ENCODE measurements around the gene RERG. TPM values are rescaled to one million over a fixed set of nuclear protein-coding genes. Genes with fewer than 3 reads are reported as not detected.

RERG gene
- total and polyA plus RNA-seq, 2 of the 4 experiments (the other 2 are of a cell fraction): not detected

- no peak overlapping the region for H3K18ac ChIP-seq (ENCODE audit: low read depth, low read length)
- in situ Hi-C loops (cut with MboI; ENCODE audit: low sequenced_read_pairs) (no loop called here), intact Hi-C loops (cut with micrococcal nuclease) (loop anchor here (5.0 to 10.0 kb wide), 3 partner anchors 305 to 432 kb away; no protein-coding TSS in a partner anchor), dilution Hi-C loops (cut with HindIII; ENCODE audit: low sequenced_read_pairs, unreplicated experiment) (no loop called here)
- H3K4me2 ChIP-seq (ENCODE audit: low read depth, low read length): no peak overlapping the region
- no peaks in the 10 kb centered on the region for H3K9me1 ChIP-seq (ENCODE audit: insufficient read depth, low read length)
- no peaks in the 10 kb centered on the region; the same call in 1 of the 2 replicates for H3K27me3 ChIP-seq (ENCODE audit: control insufficient read depth, insufficient read depth, low read length)
- no peaks in the 10 kb centered on the region for H4K20me1 ChIP-seq (ENCODE audit: insufficient read depth, low read length)
- no peak overlapping the region for H3K14ac ChIP-seq (replicated peaks; ENCODE audit: low read depth, low read length)
- no peak overlapping the region for H3K9ac ChIP-seq (ENCODE audit: low read depth, low read length)
- TF ChIP-seq MAFK (IDR thresholded peaks at IDR 0.05; ENCODE audit: low read depth, low read length): no peak
- TF ChIP-seq CEBPB (IDR thresholded peaks at IDR 0.05; ENCODE audit: low read depth, low read length): no peak
- 0 out of 2 replicates have a peak, but pooled peaks have one; percentile 0 for TF ChIP-seq CTCF (conservative IDR thresholded peaks at IDR 0.05; ENCODE audit: low read depth, low read length)
- no peak overlapping the region for H2BK120ac ChIP-seq (ENCODE audit: low read depth, low read length)
- H2AFZ ChIP-seq (replicated peaks; ENCODE audit: low read length, poor library complexity): no peak overlapping the region
- H4K5ac ChIP-seq (ENCODE audit: low read depth, low read length): no peak overlapping the region
- no peaks in the 10 kb centered on the region for H3K36me3 ChIP-seq (ENCODE audit: control insufficient read depth, insufficient read depth, low read length)
- H3K56ac ChIP-seq (ENCODE audit: extremely low read depth, insufficient read depth, low read length): no peak overlapping the region
- no CpG with 5 or more reads among the region's 1 CpG for WGBS, 2 experiments (ENCODE audit: extremely low coverage in 2 of 2, insufficient read length in 1 of 2)
- no peak overlapping the region for H2BK15ac ChIP-seq (ENCODE audit: low read depth, low read length)
- no peak overlapping the region for H3K4ac ChIP-seq (ENCODE audit: low read depth, low read length)
- H4K8ac ChIP-seq (ENCODE audit: low read depth in 2 of 2, low read length in 2 of 2): no peak overlapping the region
- ChIA-PET POLR2A (ENCODE audit: unreplicated experiment) (no interaction called here), CTCF (no interaction called here)
- H2BK5ac ChIP-seq (ENCODE audit: low read depth, low read length, poor library complexity, severe bottlenecking): no peak overlapping the region
- no peak overlapping the region; the same call in 1 of the 2 replicates for H2BK20ac ChIP-seq (ENCODE audit: low read depth, low read length)
- no peak overlapping the region for H3K4me3 ChIP-seq (ENCODE audit: insufficient read depth, low read depth, low read length)
- no peak overlapping the region for H3K23ac ChIP-seq (ENCODE audit: low read depth, low read length)
- H3K9me3 ChIP-seq (ENCODE audit: control insufficient read depth, insufficient read depth, low read length): no peaks in the 10 kb centered on the region
- ATAC-seq (ENCODE audit: low read depth) (no peak), DNase-seq (no peak)
- no peaks in the 10 kb centered on the region for H3K4me1 ChIP-seq (ENCODE audit: control insufficient read depth, insufficient read depth, low read length)
- H2AK5ac ChIP-seq (ENCODE audit: low read depth, low read length): no peak overlapping the region
- no TSS peak for BruUV-seq (replicated peaks)
- no peak overlapping the region for H3K27ac ChIP-seq (ENCODE audit: insufficient read depth, low read length)
- no peak overlapping the region for H4K91ac ChIP-seq (ENCODE audit: insufficient read depth, low read depth, low read length)
- no peaks in the 10 kb centered on the region for H3K79me1 ChIP-seq (ENCODE audit: low read depth in 1 of 2, low read length in 2 of 2)
- H2AK9ac ChIP-seq (replicated peaks; ENCODE audit: low read depth, low read length, poor library complexity): no peak overlapping the region
These were observed 68.8 kb downstream of the RERG start for GRCh38 chr12:15152456-15152855.

Measured in IMR-90 (cell line).